DND-41 (cell line): Measurements from ENCODE around the gene CAMTA2.
A peak's percentile ranks its signal among the peaks of the same experiment; 100 is the strongest.

Source experiments
- ATAC-seq: fragments of 200-7000 bp; cut with Tn5 transposase; 3 replicates; pipeline ENCODE4 v1.9.1; 2021; ENCODE audit warnings: low read depth; ENCODE audit not compliant: insufficient read depth
- DNase-seq: peaks from one replicate; pipeline ENCODE4 v3.0.0-alpha.2; 2020
- H2AFZ ChIP-seq: 2 replicates; pipeline ENCODE4 v1.6.0; 2012; ENCODE audit warnings: low read depth, low read length
- H3K27ac ChIP-seq: 2 replicates; pipeline ENCODE4 v1.5.1; 2012; ENCODE audit warnings: low read length, inconsistent platforms
- H3K27me3 ChIP-seq: fragments of 200-600 bp; sonication (generic); 2 replicates; pipeline ENCODE4 v1.6.0; 2012; ENCODE audit warnings: low read length, mild to moderate bottlenecking, inconsistent platforms; ENCODE audit not compliant: insufficient read depth, poor library complexity
- H3K36me3 ChIP-seq: 2 replicates; pipeline ENCODE4 v1.5.1; 2012; ENCODE audit warnings: low read length, inconsistent platforms; ENCODE audit not compliant: insufficient read depth
- H3K4me1 ChIP-seq: 2 replicates; pipeline ENCODE4 v1.5.1; 2012; ENCODE audit warnings: mild to moderate bottlenecking, low read length; ENCODE audit not compliant: insufficient read depth
- H3K4me2 ChIP-seq: 2 replicates; pipeline ENCODE4 v1.6.0; 2012; ENCODE audit warnings: mild to moderate bottlenecking, moderate library complexity, low read length, inconsistent platforms; ENCODE audit not compliant: insufficient read depth
- H3K4me3 ChIP-seq, 2 experiments: fragments of 200-600 bp in 1 of 2; shearing (Covaris generic) in 1 of 2; 2 replicates each; pipeline ENCODE4 v1.5.1; 2012 to 2016; ENCODE audit warnings: inconsistent platforms in 2 of 2, low read length in 2 of 2, mild to moderate bottlenecking in 2 of 2, low read depth in 1 of 2, moderate library complexity in 1 of 2
- H3K79me2 ChIP-seq: 2 replicates; pipeline ENCODE4 v1.6.0; 2012; ENCODE audit warnings: low read length, inconsistent platforms; ENCODE audit not compliant: insufficient read depth
- H3K9ac ChIP-seq: 2 replicates; pipeline ENCODE4 v1.6.0; 2012; ENCODE audit warnings: low read depth, mild to moderate bottlenecking, inconsistent platforms, low read length, moderate library complexity
- H3K9me3 ChIP-seq: 2 replicates; pipeline ENCODE4 v1.5.1; 2012; ENCODE audit warnings: low read length, moderate library complexity, mild to moderate bottlenecking, inconsistent platforms; ENCODE audit not compliant: insufficient read depth, severe bottlenecking
- H4K20me1 ChIP-seq: 2 replicates; pipeline ENCODE4 v1.6.0; 2012; ENCODE audit warnings: low read length; ENCODE audit not compliant: insufficient read depth
- EZH2 ChIP-seq: IDR thresholded peaks from 3 replicates; pipeline ENCODE4 v1.6.1; 2012; ENCODE audit warnings: borderline replicate concordance, low read depth, mild to moderate bottlenecking, moderate library complexity, low read length, inconsistent platforms; ENCODE audit not compliant: severe bottlenecking
- TF ChIP-seq, protein P1 (sequence below): IDR thresholded peaks from 2 replicates; pipeline ENCODE4 v1.5.1; 2012; ENCODE audit warnings: borderline replicate concordance, low read length, moderate library complexity, mild to moderate bottlenecking; ENCODE audit not compliant: poor library complexity, severe bottlenecking; ENCODE audit errors: extremely low read depth

Gene CAMTA2

DNA sequence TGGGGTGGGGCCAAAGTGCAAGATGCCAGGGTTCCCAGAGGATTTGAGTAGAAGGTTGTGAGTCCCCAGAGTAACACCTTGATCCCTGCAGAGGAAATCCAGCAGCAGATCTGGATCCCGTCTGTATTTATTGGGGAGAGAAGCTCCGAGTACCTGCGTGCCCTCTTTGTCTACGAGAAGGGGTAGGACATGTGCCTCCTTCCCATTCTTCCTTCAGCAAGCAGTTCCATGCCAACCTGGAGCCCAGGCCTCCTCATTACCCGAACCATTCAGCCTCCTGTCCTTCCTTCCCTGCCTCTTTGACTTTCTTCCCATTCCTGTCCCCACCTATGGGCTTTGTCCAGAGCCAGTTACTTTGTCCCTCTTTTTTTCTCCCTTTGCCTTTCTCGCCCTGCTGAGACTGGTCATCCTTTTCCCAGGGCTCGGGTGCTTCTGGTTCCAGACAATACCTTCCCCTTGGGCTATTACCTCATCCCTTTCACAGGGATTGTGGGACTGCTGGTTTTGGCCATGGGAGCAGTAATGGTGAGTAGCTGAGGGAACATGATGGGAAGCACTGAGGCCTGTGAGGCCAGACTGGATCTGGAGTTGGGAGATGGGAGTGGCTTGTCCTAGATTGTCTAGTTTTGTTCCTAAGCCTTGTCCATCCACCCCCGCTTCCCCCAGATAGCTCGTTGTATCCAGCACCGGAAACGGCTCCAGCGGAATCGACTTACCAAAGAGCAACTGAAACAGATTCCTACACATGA lies 44.5 kb downstream of the CAMTA2 start:
- DNase-seq (no peak), ATAC-seq (no peak)
- peaks cover 78% of the 10 kb centered on the region for H3K4me1 ChIP-seq
- H2AFZ ChIP-seq, result no peak overlapping the region
- peaks cover 69% of the 10 kb centered on the region for H4K20me1 ChIP-seq
- H3K27ac ChIP-seq, result peak overlapping the region; percentile 21; the same call in 1 of the 2 replicates
- H3K79me2 ChIP-seq, result peaks cover 93% of the 10 kb centered on the region
- H3K27me3 ChIP-seq, result no peaks in the 10 kb centered on the region
- H3K4me3 ChIP-seq, result peak overlapping the region in 1 of 2 experiments; percentile 77; a peak in 1 of 4 replicates
- TF ChIP-seq, protein P1, sequence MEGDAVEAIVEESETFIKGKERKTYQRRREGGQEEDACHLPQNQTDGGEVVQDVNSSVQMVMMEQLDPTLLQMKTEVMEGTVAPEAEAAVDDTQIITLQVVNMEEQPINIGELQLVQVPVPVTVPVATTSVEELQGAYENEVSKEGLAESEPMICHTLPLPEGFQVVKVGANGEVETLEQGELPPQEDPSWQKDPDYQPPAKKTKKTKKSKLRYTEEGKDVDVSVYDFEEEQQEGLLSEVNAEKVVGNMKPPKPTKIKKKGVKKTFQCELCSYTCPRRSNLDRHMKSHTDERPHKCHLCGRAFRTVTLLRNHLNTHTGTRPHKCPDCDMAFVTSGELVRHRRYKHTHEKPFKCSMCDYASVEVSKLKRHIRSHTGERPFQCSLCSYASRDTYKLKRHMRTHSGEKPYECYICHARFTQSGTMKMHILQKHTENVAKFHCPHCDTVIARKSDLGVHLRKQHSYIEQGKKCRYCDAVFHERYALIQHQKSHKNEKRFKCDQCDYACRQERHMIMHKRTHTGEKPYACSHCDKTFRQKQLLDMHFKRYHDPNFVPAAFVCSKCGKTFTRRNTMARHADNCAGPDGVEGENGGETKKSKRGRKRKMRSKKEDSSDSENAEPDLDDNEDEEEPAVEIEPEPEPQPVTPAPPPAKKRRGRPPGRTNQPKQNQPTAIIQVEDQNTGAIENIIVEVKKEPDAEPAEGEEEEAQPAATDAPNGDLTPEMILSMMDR, result no peak
- no peak for TF ChIP-seq EZH2
- H3K9ac ChIP-seq, result peak overlapping the region; percentile 82
- H3K4me2 ChIP-seq, result peak overlapping the region; percentile 97
- peaks cover 77% of the 10 kb centered on the region for H3K36me3 ChIP-seq
- H3K9me3 ChIP-seq, result no peaks in the 10 kb centered on the region

DNA sequence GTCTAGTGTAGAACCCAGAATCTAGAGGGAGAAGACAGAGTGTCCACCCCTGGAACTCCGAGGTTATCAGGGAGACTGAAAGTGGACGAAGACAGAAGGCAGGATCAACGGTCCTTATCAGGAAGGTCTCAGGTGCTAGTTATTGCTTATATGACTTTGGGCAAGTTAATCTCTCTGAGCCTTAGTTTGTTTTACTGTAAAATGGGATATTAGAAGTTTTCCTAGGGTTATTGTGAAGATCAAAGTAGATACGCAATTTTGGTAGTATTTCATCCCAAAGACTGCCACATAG lies 46.2 kb downstream of the CAMTA2 start:
- ATAC-seq (no peak), DNase-seq (no peak)
- Histone ChIP-seq H3K4me2 (peak overlapping the region; percentile 97), H3K4me3 (peak overlapping the region; percentile 54 to 77), H3K4me1 (peaks cover 69% of the 10 kb centered on the region), H3K27me3 (no peaks in the 10 kb centered on the region), H3K79me2 (peaks cover 77% of the 10 kb centered on the region), H3K9me3 (no peaks in the 10 kb centered on the region), H2AFZ (no peak overlapping the region), H4K20me1 (peaks cover 59% of the 10 kb centered on the region), H3K9ac (peak overlapping the region; percentile 82), H3K27ac (peak overlapping the region; percentile 94), H3K36me3 (peaks cover 76% of the 10 kb centered on the region)
- TF ChIP-seq EZH2, result no peak
- TF ChIP-seq, protein P1, result no peak

GRCh38 chr17:4940555-4941318 lies 46.7 kb downstream of the CAMTA2 start:
- H3K27ac ChIP-seq, result peak overlapping the region; percentile 94
- H3K4me1 ChIP-seq, result peaks cover 64% of the 10 kb centered on the region
- H3K4me3 ChIP-seq, result peak overlapping the region; percentile 54 to 77
- peaks cover 72% of the 10 kb centered on the region for H3K79me2 ChIP-seq
- H3K9ac ChIP-seq, result peak overlapping the region; percentile 82
- ATAC-seq (peak; percentile 42), DNase-seq (peak; percentile 76)
- H3K4me2 ChIP-seq, result peak overlapping the region; percentile 97
- peaks cover 56% of the 10 kb centered on the region for H4K20me1 ChIP-seq
- H2AFZ ChIP-seq, result peak overlapping the region; percentile 69
- no peaks in the 10 kb centered on the region for H3K9me3 ChIP-seq
- TF ChIP-seq, protein P1, result no peak
- no peak for TF ChIP-seq EZH2
- H3K27me3 ChIP-seq, result no peaks in the 10 kb centered on the region
- peaks cover 71% of the 10 kb centered on the region for H3K36me3 ChIP-seq
